GM23248 (cell line): ENCODE measurements around the gene LGALS12. TPM values are rescaled to one million over a fixed set of nuclear protein-coding genes. Genes with fewer than 3 reads are reported as not detected.

Experiments used
- DNase-seq: peaks from one replicate; pipeline ENCODE4 v3.0.0-alpha.2; 2015
- H2AFZ ChIP-seq: fragments of 200-600 bp; sonication (generic); 2 replicates; pipeline ENCODE4 v1.6.1; 2016; ENCODE audit warnings: antibody characterized with exemption
- H3F3A ChIP-seq: fragments of 200-600 bp; sonication (generic); 2 replicates; pipeline ENCODE4 v1.6.1; 2016; ENCODE audit warnings: mild to moderate bottlenecking, antibody characterized with exemption, mixed run types; ENCODE audit not compliant: insufficient read depth
- H3K27ac ChIP-seq: fragments of 200-600 bp; sonication (generic); 2 replicates; pipeline ENCODE4 v1.5.1; 2016; ENCODE audit warnings: mild to moderate bottlenecking
- H3K27me3 ChIP-seq: fragments of 200-600 bp; sonication (generic); replicated peaks from 2 replicates; pipeline ENCODE4 v1.6.1; 2016; ENCODE audit warnings: mild to moderate bottlenecking; ENCODE audit not compliant: insufficient read depth
- H3K36me3 ChIP-seq: fragments of 200-600 bp; sonication (generic); 2 replicates; pipeline ENCODE4 v1.6.1; 2016; ENCODE audit warnings: low read depth, mild to moderate bottlenecking
- H3K4me1 ChIP-seq: fragments of 200-600 bp; sonication (generic); 2 replicates; pipeline ENCODE4 v1.6.1; 2016; ENCODE audit warnings: mild to moderate bottlenecking; ENCODE audit not compliant: insufficient read depth
- H3K4me2 ChIP-seq: fragments of 200-600 bp; sonication (generic); one replicate; pipeline ENCODE4 v1.6.1; 2016; ENCODE audit warnings: mild to moderate bottlenecking; ENCODE audit not compliant: unreplicated experiment
- H3K4me3 ChIP-seq: fragments of 200-600 bp; sonication (generic); 2 replicates; pipeline ENCODE4 v1.5.1; 2016; ENCODE audit warnings: mild to moderate bottlenecking
- H3K79me2 ChIP-seq: fragments of 200-600 bp; sonication (generic); 2 replicates; pipeline ENCODE4 v1.6.1; 2016; ENCODE audit warnings: mild to moderate bottlenecking; ENCODE audit not compliant: insufficient read depth
- H3K9ac ChIP-seq: fragments of 200-600 bp; sonication (generic); 2 replicates; pipeline ENCODE4 v1.6.1; 2016; ENCODE audit warnings: mild to moderate bottlenecking
- H3K9me2 ChIP-seq: fragments of 200-600 bp; sonication (generic); 2 replicates; pipeline ENCODE4 v1.6.1; 2016; ENCODE audit warnings: mixed run types, mild to moderate bottlenecking, moderate library complexity; ENCODE audit not compliant: insufficient read depth
- H3K9me3 ChIP-seq: fragments of 200-600 bp; sonication (generic); one replicate; pipeline ENCODE4 v1.6.1; 2017; ENCODE audit warnings: low read depth
- H4K20me1 ChIP-seq: fragments of 200-600 bp; sonication (generic); 2 replicates; pipeline ENCODE4 v1.6.0; 2016; ENCODE audit not compliant: insufficient read depth
- EZH2 ChIP-seq: fragments of 200-600 bp; sonication (generic); IDR thresholded peaks from 2 replicates; pipeline ENCODE4 v1.6.1; 2018; ENCODE audit warnings: antibody characterized with exemption, mild to moderate bottlenecking; ENCODE audit not compliant: insufficient read depth, poor library complexity, severe bottlenecking
- EZH2phosphoT487 ChIP-seq: fragments of 200-600 bp; sonication (generic); IDR thresholded peaks from 2 replicates; pipeline ENCODE4 v1.6.1; 2018; ENCODE audit warnings: antibody characterized with exemption, moderate library complexity, mild to moderate bottlenecking, low read depth; ENCODE audit not compliant: insufficient read depth
- WGBS, 2 experiments: methylation state at CpG; one replicate each; pipeline ENCODE4 v1.1.6; 2015 to 2017; ENCODE audit warnings: low lambda C conversion rate in 2 of 2, low coverage in 1 of 2; ENCODE audit errors: missing lambda C conversion rate in 2 of 2; 5-methylcytosine and 5-hydroxymethylcytosine counted together
- in situ Hi-C: fragments of 300-500 bp; cut with MboI; formaldehyde crosslinking; loops from 2 replicates; pipeline ENCODE4 v1.15.0; 2020
- polyA plus RNA-seq: library from polyadenylated mRNA; unstranded; fragments of >200 nt; fragmentation: Nextera tagmentation; extraction: Ambion mirVana; gene quantifications from 2 replicates; pipeline ENCODE4 v1.2.1, GENCODE V29; 2016
- total RNA-seq: library from RNA; depleted of rRNA; stranded (reverse); fragments of >200 nt; shearing (Covaris generic); gene quantifications from 2 replicates; pipeline ENCODE4 v1.2.3, GENCODE V29; 2014

LGALS12 gene
- total and polyA plus RNA-seq, 2 experiments from 2014 or later: not detected

- no peaks in the 10 kb centered on the region for H3K9me3 ChIP-seq
- no peaks in the 10 kb centered on the region for H4K20me1 ChIP-seq
- H3K4me3 ChIP-seq: no peak overlapping the region
- H3F3A ChIP-seq: no peaks in the 10 kb centered on the region
- no peaks in the 10 kb centered on the region for H3K27me3 ChIP-seq
- WGBS, 2 experiments: 69 to 70% methylated on average over 2 of the region's 2 CpGs
- no peak overlapping the region for H3K9ac ChIP-seq
- no peak for TF ChIP-seq EZH2phosphoT487
- no peak for TF ChIP-seq EZH2
- H3K36me3 ChIP-seq: no peaks in the 10 kb centered on the region
- in situ Hi-C loops: no loop called here
- no peaks in the 10 kb centered on the region for H3K4me1 ChIP-seq
- no peak overlapping the region for H3K27ac ChIP-seq
- H3K4me2 ChIP-seq: no peak overlapping the region
- no peak overlapping the region for H2AFZ ChIP-seq
- no peaks in the 10 kb centered on the region for H3K9me2 ChIP-seq
- H3K79me2 ChIP-seq: no peaks in the 10 kb centered on the region
- DNase-seq: no peak
Observed at GRCh38 chr11:63506876-63507275, 992 bp downstream of the LGALS12 start.

DNA sequence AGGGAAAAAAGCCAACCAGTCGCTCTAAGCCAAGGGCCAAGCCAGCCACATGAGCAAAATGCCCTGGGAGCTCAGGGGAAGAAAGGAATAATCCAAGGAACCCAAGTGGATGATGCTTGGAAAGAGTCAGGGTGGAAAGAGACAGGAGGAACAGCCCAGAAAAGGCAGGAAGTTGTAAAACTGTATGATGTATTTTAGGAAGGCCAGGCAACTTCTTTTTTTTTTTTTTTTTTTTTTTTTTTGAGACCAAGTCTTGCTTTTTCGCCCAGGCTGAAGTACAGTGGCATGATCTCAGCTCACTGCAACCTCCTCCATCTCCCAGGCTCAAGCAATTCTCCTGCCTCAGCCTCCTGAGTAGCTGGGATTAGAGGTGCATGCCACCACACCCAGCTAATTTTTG lies 1.6 kb downstream of the LGALS12 start:
- in situ Hi-C loops: no loop called here
- no peaks in the 10 kb centered on the region for H3K9me2 ChIP-seq

DNA sequence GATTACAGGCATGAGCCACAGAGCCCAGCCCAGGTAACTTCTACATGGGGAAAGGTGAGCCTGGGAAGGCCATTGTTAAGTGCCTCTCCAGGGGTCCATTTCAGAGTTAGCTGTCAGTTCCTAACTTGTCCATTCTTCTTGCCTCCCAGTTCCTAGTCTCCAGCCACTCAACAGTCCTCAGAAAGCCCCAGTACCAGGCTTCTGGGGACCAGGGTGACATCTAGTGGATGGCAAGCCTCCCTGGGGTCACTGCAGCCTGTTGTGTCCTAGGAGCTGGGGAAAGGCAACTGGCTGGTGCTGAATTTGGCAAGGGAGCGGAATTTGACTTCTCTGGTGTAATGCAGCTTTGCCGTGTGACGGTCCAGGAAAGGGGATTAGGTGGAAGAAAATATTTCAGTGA lies 2.1 kb downstream of the LGALS12 start:
- H3K9me3 ChIP-seq: no peaks in the 10 kb centered on the region
- no peak overlapping the region for H3K4me3 ChIP-seq
- H3K27me3 ChIP-seq: no peaks in the 10 kb centered on the region
- TF ChIP-seq EZH2: no peak
- no peak overlapping the region for H3K4me2 ChIP-seq
- no peak overlapping the region for H2AFZ ChIP-seq
- H4K20me1 ChIP-seq: no peaks in the 10 kb centered on the region
- in situ Hi-C loops: no loop called here
- no peaks in the 10 kb centered on the region for H3K9me2 ChIP-seq
- no peaks in the 10 kb centered on the region for H3K4me1 ChIP-seq
- peak; percentile 14 for DNase-seq
- no peaks in the 10 kb centered on the region for H3F3A ChIP-seq
- H3K36me3 ChIP-seq: no peaks in the 10 kb centered on the region
- 59 to 65% methylated on average over 3 of the region's 3 CpGs for WGBS, 2 experiments
- no peak overlapping the region for H3K9ac ChIP-seq
- H3K79me2 ChIP-seq: no peaks in the 10 kb centered on the region
- H3K27ac ChIP-seq: no peak overlapping the region

More for the DNA sequence above, 1.6 kb downstream of the LGALS12 start:
- no peak overlapping the region for H3K4me2 ChIP-seq
- no peak overlapping the region for H3K4me3 ChIP-seq
- DNase-seq: no peak
- no peaks in the 10 kb centered on the region for H4K20me1 ChIP-seq
- no peaks in the 10 kb centered on the region for H3F3A ChIP-seq
- no peaks in the 10 kb centered on the region for H3K4me1 ChIP-seq
- H3K79me2 ChIP-seq: no peaks in the 10 kb centered on the region
- H3K36me3 ChIP-seq: no peaks in the 10 kb centered on the region
- H3K27me3 ChIP-seq: no peaks in the 10 kb centered on the region
- no peak overlapping the region for H2AFZ ChIP-seq
- no peak overlapping the region for H3K27ac ChIP-seq
- H3K9me3 ChIP-seq: no peaks in the 10 kb centered on the region
- TF ChIP-seq EZH2phosphoT487 (no peak), EZH2 (no peak)
- 50 to 70% methylated on average over 2 of the region's 2 CpGs for WGBS, 2 experiments
- no peak overlapping the region for H3K9ac ChIP-seq

DNA sequence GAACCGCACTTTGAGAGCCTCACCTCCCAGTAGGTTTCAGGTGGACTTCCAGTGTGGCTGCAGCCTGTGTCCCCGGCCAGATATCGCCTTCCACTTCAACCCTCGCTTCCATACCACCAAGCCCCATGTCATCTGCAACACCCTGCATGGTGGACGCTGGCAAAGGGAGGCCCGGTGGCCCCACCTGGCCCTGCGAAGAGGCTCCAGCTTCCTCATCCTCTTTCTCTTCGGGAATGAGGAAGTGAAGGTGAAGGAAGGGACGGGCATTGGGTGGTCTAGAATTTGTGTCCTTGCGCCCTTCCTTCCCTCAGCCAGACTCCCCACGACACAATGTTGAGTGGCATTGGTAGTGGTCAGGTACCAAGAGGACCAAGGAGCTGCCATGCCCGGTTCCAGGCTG lies 2.9 kb downstream of the LGALS12 start:
- whole genome bisulfite sequencing, 2 experiments: 71 to 79% methylated on average over 12 of the region's 12 CpGs

More for the DNA sequence above, 2.9 kb downstream of the LGALS12 start:
- H3K9me3 ChIP-seq: no peaks in the 10 kb centered on the region
- H2AFZ ChIP-seq: no peak overlapping the region
- no peaks in the 10 kb centered on the region for H3K4me1 ChIP-seq
- no peak overlapping the region for H3K9ac ChIP-seq
- no peak overlapping the region for H3K27ac ChIP-seq
- DNase-seq: no peak
- H3K27me3 ChIP-seq: no peaks in the 10 kb centered on the region
- no peaks in the 10 kb centered on the region for H3K9me2 ChIP-seq
- no peak overlapping the region for H3K4me3 ChIP-seq
- H3K79me2 ChIP-seq: no peaks in the 10 kb centered on the region
- TF ChIP-seq EZH2phosphoT487: no peak
- TF ChIP-seq EZH2: no peak
- H3K36me3 ChIP-seq: no peaks in the 10 kb centered on the region
- in situ Hi-C loops: no loop called here
- no peaks in the 10 kb centered on the region for H3F3A ChIP-seq
- H4K20me1 ChIP-seq: no peaks in the 10 kb centered on the region
- no peak overlapping the region for H3K4me2 ChIP-seq
